ENCODE results near the gene PXDC1. TPM values are rescaled to one million over a fixed set of nuclear protein-coding genes. Genes with fewer than 3 reads are reported as not detected.

The PXDC1 gene
- total RNA-seq, 1 experiment from 2014 or later = 6.3 TPM

- Histone ChIP-seq H2AFZ (ENCODE audit: low read depth, low read length, poor library complexity, severe bottlenecking) (no peak overlapping the region), H3K27ac (ENCODE audit: low read depth, low read length) (no peak overlapping the region), H3K36me3 (ENCODE audit: control insufficient read depth in 1 of 2, insufficient read depth in 2 of 2, low read length in 2 of 2) (no peaks in the 10 kb centered on the region), H3K79me2 (ENCODE audit: insufficient read depth, low read length) (no peaks in the 10 kb centered on the region), H3K4me1 (ENCODE audit: control insufficient read depth in 1 of 2, insufficient read depth in 2 of 2, low read length in 2 of 2) (peaks cover 0 to 14% of the 10 kb centered on the region in 2 experiments; a peak in 1 of 4 replicates), H3K27me3 (ENCODE audit: insufficient read depth, low read length) (no peaks in the 10 kb centered on the region), H3K9me3 (ENCODE audit: control insufficient read depth in 1 of 2, insufficient read depth in 1 of 2, low read depth in 1 of 2, low read length in 2 of 2) (no peaks in the 10 kb centered on the region), H3K9me2 (ENCODE audit: insufficient read depth) (no peaks in the 10 kb centered on the region), H3K9ac (ENCODE audit: low read length) (no peak overlapping the region), H4K20me1 (ENCODE audit: insufficient read depth) (no peaks in the 10 kb centered on the region), H3K4me2 (ENCODE audit: low read length) (0 out of 2 replicates have a peak overlapping the region, but pooled peaks have one; percentile 2), H3K4me3 (replicated peaks in 1 of 2; ENCODE audit: low read depth in 1 of 2, low read length in 2 of 2) (no peak overlapping the region)
- BruUV-seq (replicated peaks) = no TSS peak
- ATAC-seq (no peak), DNase-seq (ENCODE audit: low read depth, low spot score) (no peak)
- ChIA-PET RAD21 (ENCODE audit: low non-redundant PET in 1 of 2, low total read pairs in 2 of 2, uncharacterized antibody in 2 of 2, unreplicated experiment in 2 of 2) (no interaction called here), CTCF (no interaction called here), POLR2A (interaction anchor here (0.5 kb wide), 1 partner anchor 14 kb away, joined by 4 read pairs; no protein-coding TSS in a partner anchor)
- TF ChIP-seq MAX (IDR thresholded peaks at IDR 0.05) = no peak
- TF ChIP-seq RAD21 (IDR thresholded peaks at IDR 0.05; ENCODE audit: low read depth) = no peak
- intact Hi-C loops (cut with micrococcal nuclease) = no loop called here
These were observed 37.7 kb upstream of the PXDC1 start for GRCh38 chr6:3789018-3789895.

- ChIA-PET RAD21 (ENCODE audit: low non-redundant PET in 1 of 2, low total read pairs in 2 of 2, uncharacterized antibody in 2 of 2, unreplicated experiment in 2 of 2) (no interaction called here), CTCF (no interaction called here), POLR2A (no interaction called here)
- H3K9me2 ChIP-seq (ENCODE audit: insufficient read depth) = no peaks in the 10 kb centered on the region
- BruUV-seq (replicated peaks) = no TSS peak
- H3K4me1 ChIP-seq (ENCODE audit: control insufficient read depth in 1 of 2, insufficient read depth in 2 of 2, low read length in 2 of 2) = peaks cover 0 to 14% of the 10 kb centered on the region in 2 experiments; a peak in 1 of 4 replicates
- no peak overlapping the region for H3K4me3 ChIP-seq (replicated peaks in 1 of 2; ENCODE audit: low read depth in 1 of 2, low read length in 2 of 2)
- intact Hi-C loops (cut with micrococcal nuclease) = no loop called here
- no peak for DNase-seq (ENCODE audit: low read depth, low spot score)
- no peak overlapping the region for H3K27ac ChIP-seq (ENCODE audit: low read depth, low read length)
- no peak overlapping the region for H3K4me2 ChIP-seq (ENCODE audit: low read length)
- no peaks in the 10 kb centered on the region for H3K9me3 ChIP-seq (ENCODE audit: control insufficient read depth in 1 of 2, insufficient read depth in 1 of 2, low read depth in 1 of 2, low read length in 2 of 2)
- no peak for TF ChIP-seq ZNF274 (IDR thresholded peaks at IDR 0.05; ENCODE audit: low read depth, low read length)
- no peak for TF ChIP-seq EGR1 (IDR thresholded peaks at IDR 0.05; ENCODE audit: low read depth)
- TF ChIP-seq ATF3 (IDR thresholded peaks at IDR 0.05) = no peak
- no peak for TF ChIP-seq REST (IDR thresholded peaks at IDR 0.05; ENCODE audit: low read depth)
- no peak for TF ChIP-seq TCF7L2 (IDR thresholded peaks at IDR 0.05; ENCODE audit: borderline replicate concordance, extremely low read depth, insufficient read depth, insufficient read length)
- no peak for TF ChIP-seq FOSL1 (IDR thresholded peaks at IDR 0.05; ENCODE audit: low read depth)
- no peak for TF ChIP-seq CBX3 (IDR thresholded peaks at IDR 0.05; ENCODE audit: low read depth)
- no peaks in the 10 kb centered on the region for H4K20me1 ChIP-seq (ENCODE audit: insufficient read depth)
- H3K79me2 ChIP-seq (ENCODE audit: insufficient read depth, low read length) = no peaks in the 10 kb centered on the region
- ATAC-seq = no peak
- no peak overlapping the region for H3K9ac ChIP-seq (ENCODE audit: low read length)
- no peaks in the 10 kb centered on the region for H3K36me3 ChIP-seq (ENCODE audit: control insufficient read depth in 1 of 2, insufficient read depth in 2 of 2, low read length in 2 of 2)
- H2AFZ ChIP-seq (ENCODE audit: low read depth, low read length, poor library complexity, severe bottlenecking) = no peak overlapping the region
- H3K27me3 ChIP-seq (ENCODE audit: insufficient read depth, low read length) = no peaks in the 10 kb centered on the region
These were observed 37.0 kb upstream of the PXDC1 start for GRCh38 chr6:3788408-3789017.
